H1 (cell line): ENCODE measurements around the gene ARHGEF7. TPM values are rescaled to one million over a fixed set of nuclear protein-coding genes. Genes with fewer than 3 reads are reported as not detected.

Experiments
- CTCF ChIA-PET: fragments of 300-600 bp; sonication (Branson Sonifier 250); formaldehyde crosslinking; loops from one replicate; lab custom pipeline; 2021; ENCODE audit not compliant: partially characterized antibody; lab: Charles Lee
- POLR2A ChIA-PET: fragments of 300-600 bp; sonication (Branson Sonifier 250); formaldehyde crosslinking; loops from one replicate; lab custom pipeline; 2021; ENCODE audit warnings: inconsistent platforms; ENCODE audit not compliant: partially characterized antibody; lab: Charles Lee
- DNase-seq, 2 experiments: peaks; one replicate each; pipeline versions ENCODE4 v3.0.0 to v3.0.0-alpha.2; 2010 to 2022; ENCODE audit warnings: low spot score in 2 of 2, low read depth in 1 of 2, mixed read lengths in 1 of 2
- FAIRE-seq: peaks from 2 replicates; lab custom pipeline; 2011; peaks lifted over from hg19 to GRCh38; lab: Jason Lieb, UNC
- H2AFZ ChIP-seq: 2 replicates; pipeline ENCODE4 v1.8.1; 2012; ENCODE audit warnings: low read length, inconsistent platforms
- H2AK5ac ChIP-seq: 2 replicates; pipeline ENCODE4 v1.6.1; 2013; ENCODE audit warnings: low read depth, low read length
- H2BK120ac ChIP-seq: replicated peaks from 2 replicates; pipeline ENCODE3; 2013; ENCODE audit warnings: low read depth, low read length, inconsistent platforms
- H2BK12ac ChIP-seq: 2 replicates; pipeline ENCODE4 v1.6.1; 2013; ENCODE audit warnings: low read depth, low read length
- H2BK15ac ChIP-seq: 2 replicates; pipeline ENCODE4 v1.6.1; 2013; ENCODE audit warnings: low read length
- H2BK20ac ChIP-seq: 2 replicates; pipeline ENCODE4 v1.6.1; 2013; ENCODE audit warnings: low read length
- H2BK5ac ChIP-seq: 2 replicates; pipeline ENCODE4 v1.6.1; 2013; ENCODE audit warnings: low read depth, low read length
- H3K14ac ChIP-seq: 2 replicates; pipeline ENCODE4 v1.6.1; 2013; ENCODE audit warnings: inconsistent platforms; ENCODE audit not compliant: insufficient read length
- H3K18ac ChIP-seq: 2 replicates; pipeline ENCODE4 v1.6.1; 2013; ENCODE audit warnings: low read length; ENCODE audit errors: extremely low read depth
- H3K23ac ChIP-seq: 2 replicates; pipeline ENCODE4 v1.6.1; 2013; ENCODE audit warnings: inconsistent platforms; ENCODE audit not compliant: insufficient read length
- H3K23me2 ChIP-seq: 2 replicates; pipeline ENCODE4 v1.6.1; 2013; ENCODE audit warnings: low read depth, low read length
- H3K27ac ChIP-seq: 2 replicates; pipeline ENCODE4 v1.6.1; 2011; ENCODE audit warnings: low read depth, low read length, inconsistent platforms
- H3K27me3 ChIP-seq, 4 experiments: replicated peaks in 1 of 4; 1 replicate in 1 of 4; 2 replicates in 3 of 4; pipeline versions ENCODE4 v1.6.1 to v1.8.1; 2011 to 2013; ENCODE audit warnings: low read length in 3 of 4, mild to moderate bottlenecking in 3 of 4, inconsistent platforms in 2 of 4, mixed read lengths in 2 of 4, moderate library complexity in 1 of 4; ENCODE audit not compliant: control insufficient read depth in 3 of 4, insufficient read depth in 3 of 4; ENCODE audit errors: extremely low read depth in 1 of 4
- H3K36me3 ChIP-seq, 4 experiments: 2 replicates each; pipeline versions ENCODE4 v1.6.1 to v1.8.1; 2011 to 2013; ENCODE audit warnings: mild to moderate bottlenecking in 4 of 4, low read length in 3 of 4, moderate library complexity in 2 of 4, control low read depth in 1 of 4, inconsistent platforms in 1 of 4; ENCODE audit not compliant: insufficient read depth in 4 of 4, control insufficient read depth in 2 of 4
- H3K4ac ChIP-seq: replicated peaks from 2 replicates; pipeline ENCODE3; 2013; ENCODE audit warnings: low read length, low read depth, mixed read lengths, inconsistent platforms; ENCODE audit not compliant: insufficient read length
- H3K4me1 ChIP-seq, 4 experiments: replicated peaks in 1 of 4; 1 replicate in 1 of 4; 2 replicates in 3 of 4; pipeline versions ENCODE4 v1.6.1 to v1.8.1; 2011 to 2013; ENCODE audit warnings: low read length in 3 of 4, inconsistent platforms in 2 of 4, mixed read lengths in 1 of 4; ENCODE audit not compliant: insufficient read depth in 4 of 4, control insufficient read depth in 3 of 4
- H3K4me2 ChIP-seq, 2 experiments: 2 replicates each; pipeline versions ENCODE4 v1.6.1 to v1.8.1; 2011 to 2013; ENCODE audit warnings: low read depth in 2 of 2, low read length in 2 of 2, control low read depth in 1 of 2, inconsistent platforms in 1 of 2, mild to moderate bottlenecking in 1 of 2; ENCODE audit not compliant: insufficient read depth in 1 of 2
- H3K4me3 ChIP-seq, 4 experiments: fragments of 200-600, 300-600 bp in 1 of 4; sonication (generic), shearing (Covaris generic), sonication (Bioruptor Twin) in 1 of 4; 2 replicates each; pipeline versions ENCODE4 v1.5.1 to v1.8.1; 2011 to 2016; ENCODE audit warnings: low read length in 4 of 4, low read depth in 3 of 4, control low read depth in 2 of 4, inconsistent platforms in 2 of 4, mild to moderate bottlenecking in 2 of 4, mixed read lengths in 1 of 4, moderate library complexity in 1 of 4; ENCODE audit not compliant: insufficient read depth in 2 of 4; ENCODE audit errors: extremely low read depth in 1 of 4
- H3K56ac ChIP-seq: replicated peaks from 2 replicates; pipeline ENCODE3; 2013; ENCODE audit warnings: low read depth, mild to moderate bottlenecking, mixed read lengths, low read length, inconsistent platforms; ENCODE audit not compliant: insufficient read length
- H3K79me1 ChIP-seq: 2 replicates; pipeline ENCODE4 v1.6.1; 2013; ENCODE audit warnings: low read depth, low read length, control low read depth
- H3K79me2 ChIP-seq, 2 experiments: 2 replicates each; pipeline versions ENCODE4 v1.6.1 to v1.8.1; 2012 to 2013; ENCODE audit warnings: low read length in 2 of 2, mild to moderate bottlenecking in 2 of 2, inconsistent platforms in 1 of 2; ENCODE audit not compliant: insufficient read depth in 2 of 2, control insufficient read depth in 1 of 2
- H3K9ac ChIP-seq, 4 experiments: replicated peaks in 1 of 4; 1 replicate in 1 of 4; 2 replicates in 3 of 4; pipeline versions ENCODE4 v1.6.1 to v1.8.1; 2011 to 2013; ENCODE audit warnings: low read depth in 3 of 4, low read length in 3 of 4, control low read depth in 2 of 4, mild to moderate bottlenecking in 2 of 4, moderate library complexity in 2 of 4, inconsistent platforms in 1 of 4; ENCODE audit errors: extremely low read depth in 1 of 4
- H3K9me3 ChIP-seq, 2 experiments: 2 replicates each; pipeline versions ENCODE4 v1.6.1 to v1.8.1; 2012 to 2013; ENCODE audit warnings: mild to moderate bottlenecking in 2 of 2, moderate library complexity in 2 of 2, control low read depth in 1 of 2, inconsistent platforms in 1 of 2, low read depth in 1 of 2, low read length in 1 of 2, mixed read lengths in 1 of 2; ENCODE audit not compliant: insufficient read depth in 2 of 2
- H4K20me1 ChIP-seq, 2 experiments: replicated peaks in 1 of 2; 2 replicates each; pipeline versions ENCODE3 to v1.8.1; 2011 to 2013; ENCODE audit warnings: inconsistent platforms in 2 of 2, low read length in 2 of 2, mild to moderate bottlenecking in 1 of 2; ENCODE audit not compliant: insufficient read depth in 2 of 2, control insufficient read depth in 1 of 2
- H4K5ac ChIP-seq: 2 replicates; pipeline ENCODE4 v1.6.1; 2013; ENCODE audit warnings: low read length, low read depth, mixed read lengths, inconsistent platforms; ENCODE audit not compliant: insufficient read length
- H4K8ac ChIP-seq: 2 replicates; pipeline ENCODE4 v1.8.0; 2013; ENCODE audit warnings: mild to moderate bottlenecking, moderate library complexity, low read length, inconsistent platforms; ENCODE audit not compliant: insufficient read depth; ENCODE audit errors: extremely low read depth
- H4K91ac ChIP-seq: replicated peaks from 2 replicates; pipeline ENCODE3; 2013; ENCODE audit warnings: low read length, mixed read lengths, inconsistent platforms; ENCODE audit not compliant: insufficient read length
- ASH2L ChIP-seq: fragments of 200-600, 300-600 bp; sonication (generic); IDR thresholded peaks from one replicate; pipeline ENCODE4 v1.7.1; 2017; ENCODE audit warnings: low read length
- BACH1 ChIP-seq: IDR thresholded peaks from 2 replicates; pipeline ENCODE4 v1.6.1; 2012; ENCODE audit warnings: low read length, improper control_type of control experiment
- MAFK ChIP-seq: IDR thresholded peaks from 2 replicates; pipeline ENCODE4 v1.6.1; 2012; ENCODE audit warnings: low read depth, mild to moderate bottlenecking, improper control_type of control experiment, low read length
- POU5F1 ChIP-seq: IDR thresholded peaks from 2 replicates; pipeline ENCODE4 v1.6.1; 2011; ENCODE audit warnings: low read depth, mild to moderate bottlenecking, low read length, moderate library complexity
- SP1 ChIP-seq: IDR thresholded peaks from 2 replicates; pipeline ENCODE4 v1.6.1; 2011; ENCODE audit warnings: low read depth, low read length
- SP4 ChIP-seq: IDR thresholded peaks from 2 replicates; pipeline ENCODE4 v1.6.1; 2012; ENCODE audit warnings: low read length, inconsistent platforms
- SRF ChIP-seq: IDR thresholded peaks from 2 replicates; pipeline ENCODE4 v1.6.1; 2011; ENCODE audit warnings: mild to moderate bottlenecking, low read depth, low read length, moderate library complexity
- TBP ChIP-seq: IDR thresholded peaks from 2 replicates; pipeline ENCODE4 v1.6.1; 2011; ENCODE audit warnings: low read depth, low read length, improper control_type of control experiment
- WGBS, 2 experiments: shearing (Covaris generic) in 1 of 2; methylation state at CpG; one replicate each; pipeline versions ENCODE4 v1.1.6 to v1.1.7; 2013 to 2015; ENCODE audit warnings: low lambda C conversion rate in 2 of 2, mixed read lengths in 2 of 2, inconsistent platforms in 1 of 2, low coverage in 1 of 2, missing lambda C conversion rate in 1 of 2; ENCODE audit not compliant: insufficient replicate concordance in 2 of 2, insufficient coverage in 1 of 2, insufficient read length in 1 of 2; ENCODE audit errors: extremely low coverage in 1 of 2, missing lambda C conversion rate in 1 of 2; 5-methylcytosine and 5-hydroxymethylcytosine counted together
- polyA plus RNA-seq, 7 experiments: library from polyadenylated mRNA; depleted of rRNA in 3 of 7; stranded (reverse) in 5 of 7; unstranded in 2 of 7; fragments of >200 nt in 5 of 7; fragments of 200-250 nt in 2 of 7; gene quantifications; 1 replicate in 5 of 7; 2 replicates in 1 of 7; 4 replicates in 1 of 7; pipeline versions ENCODE4 v1.2.1 to v1.2.3, GENCODE V29; 2011 to 2013; ENCODE audit warnings: missing spikeins in 2 of 7, mixed read lengths in 2 of 7
- total RNA-seq: library from RNA; stranded (reverse); fragmentation: NEBNext Ultra II Directional; extraction: Animal tissue kit (Norgen Biotek cat#: 25700); gene quantifications from 2 replicates; pipeline ENCODE4 v1.2.1, GENCODE V29; 2021
- TF ChIP-seq, protein P1 (sequence below): IDR thresholded peaks from 2 replicates; pipeline ENCODE4 v1.6.1; 2011; ENCODE audit warnings: low read length, improper control_type of control experiment
- TF ChIP-seq, protein P2 (sequence below): IDR thresholded peaks from 2 replicates; pipeline ENCODE4 v1.6.1; 2011; ENCODE audit warnings: low read depth, mild to moderate bottlenecking, low read length; ENCODE audit not compliant: insufficient read depth
- TF ChIP-seq, protein P3 (sequence below): IDR thresholded peaks from 2 replicates; pipeline ENCODE4 v1.6.1; 2012; ENCODE audit warnings: low read length, inconsistent platforms

The ARHGEF7 gene
- total and polyA plus RNA-seq, 2 of the 8 experiments (the other 6 are each of a cell fraction or from before 2014, with no cell fraction given): 26.2 to 56.5 TPM

DNA sequence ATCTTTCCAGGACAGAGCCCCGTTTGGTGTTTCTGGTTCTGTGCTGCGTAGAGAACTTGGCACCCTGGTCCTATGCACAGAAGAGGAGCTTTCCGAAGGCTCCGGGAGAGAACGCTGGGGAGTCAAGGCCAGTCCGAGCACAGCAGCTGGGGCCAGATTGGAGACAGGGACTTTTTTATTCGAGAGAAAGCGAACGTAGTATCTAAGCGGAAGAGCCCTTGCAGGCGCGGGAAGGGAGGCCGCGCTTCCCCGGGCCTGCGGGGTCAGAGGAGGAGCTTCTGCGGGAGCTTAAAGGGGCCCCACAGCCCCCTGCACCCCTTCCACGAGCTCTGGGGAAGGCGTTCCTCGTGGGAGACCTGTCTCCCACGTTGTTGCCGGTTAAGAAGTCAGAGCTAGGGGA, 48.6 kb upstream of the ARHGEF7 start:
- Histone ChIP-seq H2BK5ac (no peak overlapping the region), H3K4me3 (peak overlapping the region in 2 of 4 experiments; percentile 10 to 68; a peak in 2 of 8 replicates), H4K20me1 (no peaks in the 10 kb centered on the region), H2BK20ac (peak overlapping the region; percentile 62; the same call in 1 of the 2 replicates), H3K23ac (no peak overlapping the region), H3K9ac (no peak overlapping the region), H3K56ac (no peak overlapping the region), H2AFZ (no peak overlapping the region), H2BK15ac (no peak overlapping the region), H3K23me2 (peaks cover 6% of the 10 kb centered on the region; the same call in 1 of the 2 replicates), H3K4me2 (peak overlapping the region; percentile 89; a peak in 3 of 4 replicates), H4K91ac (no peak overlapping the region), H3K4ac (no peak overlapping the region), H3K4me1 (peaks cover 12 to 32% (median 23%) of the 10 kb centered on the region in 4 experiments), H4K8ac (peak overlapping the region; percentile 81), H4K5ac (no peak overlapping the region), H3K27me3 (peaks cover 0 to 16% (median 11%) of the 10 kb centered on the region in 4 experiments; a peak in 6 of 7 replicates), H3K79me2 (no peaks in the 10 kb centered on the region), H2BK120ac (no peak overlapping the region), H2BK12ac (no peak overlapping the region), H3K9me3 (peaks cover 6% of the 10 kb centered on the region in 2 experiments; a peak in 2 of 4 replicates), H3K18ac (no peak overlapping the region; the same call in 1 of the 2 replicates), H2AK5ac (no peak overlapping the region), H3K36me3 (no peaks in the 10 kb centered on the region), H3K27ac (no peak overlapping the region), H3K14ac (no peak overlapping the region), H3K79me1 (no peaks in the 10 kb centered on the region; the same call in 1 of the 2 replicates)
- FAIRE-seq: no peak
- CTCF ChIA-PET: interaction anchor here (1.1 to 5.2 kb wide), 12 partner anchors 10 to 394 kb away, joined by 4 to 88 read pairs (median 8); no protein-coding TSS in a partner anchor
- no peak for DNase-seq
- 49% methylated on average over 22 of the region's 22 CpGs; no CpG with 5 or more reads in 1 of the 2 experiments for WGBS, 2 experiments
- POLR2A ChIA-PET: interaction anchor here (0.8 to 1.5 kb wide), 3 partner anchors 14 to 354 kb away, joined by 3 to 5 read pairs (median 4); partner anchors contain the start of gene ANKRD10
- no peak for TF ChIP-seq SP4
- TF ChIP-seq SP1: no peak
- no peak for TF ChIP-seq MAFK
- no peak for TF ChIP-seq BACH1
- TF ChIP-seq, protein P1, sequence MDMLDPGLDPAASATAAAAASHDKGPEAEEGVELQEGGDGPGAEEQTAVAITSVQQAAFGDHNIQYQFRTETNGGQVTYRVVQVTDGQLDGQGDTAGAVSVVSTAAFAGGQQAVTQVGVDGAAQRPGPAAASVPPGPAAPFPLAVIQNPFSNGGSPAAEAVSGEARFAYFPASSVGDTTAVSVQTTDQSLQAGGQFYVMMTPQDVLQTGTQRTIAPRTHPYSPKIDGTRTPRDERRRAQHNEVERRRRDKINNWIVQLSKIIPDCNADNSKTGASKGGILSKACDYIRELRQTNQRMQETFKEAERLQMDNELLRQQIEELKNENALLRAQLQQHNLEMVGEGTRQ: no peak
- TF ChIP-seq ASH2L: no peak
- no peak for TF ChIP-seq POU5F1
- TF ChIP-seq, protein P2, sequence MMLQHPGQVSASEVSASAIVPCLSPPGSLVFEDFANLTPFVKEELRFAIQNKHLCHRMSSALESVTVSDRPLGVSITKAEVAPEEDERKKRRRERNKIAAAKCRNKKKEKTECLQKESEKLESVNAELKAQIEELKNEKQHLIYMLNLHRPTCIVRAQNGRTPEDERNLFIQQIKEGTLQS: no peak
- TF ChIP-seq SRF: no peak
- TF ChIP-seq, protein P3, sequence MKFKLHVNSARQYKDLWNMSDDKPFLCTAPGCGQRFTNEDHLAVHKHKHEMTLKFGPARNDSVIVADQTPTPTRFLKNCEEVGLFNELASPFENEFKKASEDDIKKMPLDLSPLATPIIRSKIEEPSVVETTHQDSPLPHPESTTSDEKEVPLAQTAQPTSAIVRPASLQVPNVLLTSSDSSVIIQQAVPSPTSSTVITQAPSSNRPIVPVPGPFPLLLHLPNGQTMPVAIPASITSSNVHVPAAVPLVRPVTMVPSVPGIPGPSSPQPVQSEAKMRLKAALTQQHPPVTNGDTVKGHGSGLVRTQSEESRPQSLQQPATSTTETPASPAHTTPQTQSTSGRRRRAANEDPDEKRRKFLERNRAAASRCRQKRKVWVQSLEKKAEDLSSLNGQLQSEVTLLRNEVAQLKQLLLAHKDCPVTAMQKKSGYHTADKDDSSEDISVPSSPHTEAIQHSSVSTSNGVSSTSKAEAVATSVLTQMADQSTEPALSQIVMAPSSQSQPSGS: no peak
- TF ChIP-seq TBP: no peak
